ENCODE measurements around the gene DPY19L3.

DPY19L3 gene

DNA sequence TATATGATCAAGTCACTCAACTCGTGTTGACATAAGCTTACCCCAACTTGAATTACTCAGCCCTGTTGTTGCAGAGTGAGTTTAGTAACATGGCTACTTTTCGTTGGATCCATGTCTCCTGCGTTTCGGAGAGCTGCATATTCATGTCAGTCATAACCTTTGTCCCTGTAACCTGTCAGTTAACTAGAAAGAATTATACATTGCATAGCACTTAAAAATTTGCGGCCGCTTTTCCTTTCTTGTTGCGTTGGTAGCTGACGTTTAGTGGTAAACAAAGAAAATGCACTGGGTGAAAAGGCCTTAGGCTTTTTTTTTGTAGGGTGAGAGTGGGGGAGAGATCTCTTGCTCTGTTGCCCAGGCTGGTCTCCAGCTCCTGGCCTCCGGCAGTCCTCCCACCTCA is 46.0 kb upstream of the DPY19L3 start:
- Histone ChIP-seq H3K36me3 (ENCODE audit: control insufficient read depth, low read length) (peaks cover 89% of the 10 kb centered on the region), H3K79me2 (ENCODE audit: control insufficient read depth, low read length) (peaks cover 60% of the 10 kb centered on the region), H3K4me3 (ENCODE audit: low read length) (no peak overlapping the region), H4K20me1 (ENCODE audit: control insufficient read depth, insufficient read depth, low read depth, low read length) (peaks cover 14% of the 10 kb centered on the region), H3K27me3 (ENCODE audit: control insufficient read depth, low read length) (no peaks in the 10 kb centered on the region), H3F3A (ENCODE audit: control insufficient read depth, insufficient read depth) (peaks cover 8% of the 10 kb centered on the region; the same call in 1 of the 2 replicates), H3K4me1 (ENCODE audit: control insufficient read depth, low read length) (no peaks in the 10 kb centered on the region), H3K4me2 (ENCODE audit: low read length) (no peak overlapping the region), H3K27ac (ENCODE audit: low read depth, low read length) (no peak overlapping the region), H3K9me2 (replicated peaks; ENCODE audit: control insufficient read depth, low read length) (no peaks in the 10 kb centered on the region), H3K9me3 (ENCODE audit: control insufficient read depth, insufficient read depth, low read length) (no peaks in the 10 kb centered on the region)
- TF ChIP-seq, protein P1, sequence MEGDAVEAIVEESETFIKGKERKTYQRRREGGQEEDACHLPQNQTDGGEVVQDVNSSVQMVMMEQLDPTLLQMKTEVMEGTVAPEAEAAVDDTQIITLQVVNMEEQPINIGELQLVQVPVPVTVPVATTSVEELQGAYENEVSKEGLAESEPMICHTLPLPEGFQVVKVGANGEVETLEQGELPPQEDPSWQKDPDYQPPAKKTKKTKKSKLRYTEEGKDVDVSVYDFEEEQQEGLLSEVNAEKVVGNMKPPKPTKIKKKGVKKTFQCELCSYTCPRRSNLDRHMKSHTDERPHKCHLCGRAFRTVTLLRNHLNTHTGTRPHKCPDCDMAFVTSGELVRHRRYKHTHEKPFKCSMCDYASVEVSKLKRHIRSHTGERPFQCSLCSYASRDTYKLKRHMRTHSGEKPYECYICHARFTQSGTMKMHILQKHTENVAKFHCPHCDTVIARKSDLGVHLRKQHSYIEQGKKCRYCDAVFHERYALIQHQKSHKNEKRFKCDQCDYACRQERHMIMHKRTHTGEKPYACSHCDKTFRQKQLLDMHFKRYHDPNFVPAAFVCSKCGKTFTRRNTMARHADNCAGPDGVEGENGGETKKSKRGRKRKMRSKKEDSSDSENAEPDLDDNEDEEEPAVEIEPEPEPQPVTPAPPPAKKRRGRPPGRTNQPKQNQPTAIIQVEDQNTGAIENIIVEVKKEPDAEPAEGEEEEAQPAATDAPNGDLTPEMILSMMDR (IDR thresholded peaks at IDR 0.05; ENCODE audit: low read depth, low read length, poor library complexity, severe bottlenecking) = no peak
- no peak for TF ChIP-seq EZH2phosphoT487 (IDR thresholded peaks at IDR 0.05; ENCODE audit: borderline replicate concordance, low read length)

DNA sequence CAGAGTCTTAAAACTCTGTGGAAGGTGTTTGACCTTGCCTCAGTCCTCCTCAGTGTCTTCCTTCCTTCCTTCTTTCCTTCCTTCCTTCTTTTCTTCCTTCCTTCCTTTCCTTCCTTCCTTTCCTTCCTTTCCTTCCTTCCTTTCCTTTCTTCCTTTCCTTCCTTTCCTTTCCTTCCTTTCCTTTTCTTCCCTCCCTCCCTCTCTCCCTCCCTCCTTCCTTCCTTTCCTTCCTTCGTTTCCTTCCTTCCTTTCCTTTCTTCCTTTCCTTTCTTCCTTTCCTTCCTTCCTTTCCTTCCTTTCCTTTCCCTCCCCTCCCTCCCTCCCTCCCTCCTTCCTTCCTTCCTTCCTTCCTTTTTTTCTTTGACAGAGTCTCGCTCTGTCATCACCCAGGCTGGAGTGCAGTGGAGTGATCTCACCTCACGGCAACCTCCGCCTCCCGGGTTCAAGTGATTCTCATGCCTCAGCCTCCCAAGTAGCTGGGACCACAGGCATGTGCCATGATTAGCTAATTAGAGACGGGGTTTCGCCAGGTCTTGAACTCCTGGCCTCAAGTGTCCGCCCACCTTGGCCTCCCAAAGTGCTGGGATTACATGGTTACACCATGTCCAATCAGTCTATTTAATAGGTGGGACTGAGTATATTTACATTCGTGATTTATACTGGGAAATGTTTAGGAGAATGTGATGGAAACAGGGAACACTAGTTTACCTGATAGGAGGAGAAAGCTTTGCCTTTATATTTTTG is 43.8 kb upstream of the DPY19L3 start:
- H3K9me2 ChIP-seq (replicated peaks; ENCODE audit: control insufficient read depth, low read length) = no peaks in the 10 kb centered on the region
- no peaks in the 10 kb centered on the region for H3K27me3 ChIP-seq (ENCODE audit: control insufficient read depth, low read length)
- peaks cover 14% of the 10 kb centered on the region; the same call in 1 of the 2 replicates for H4K20me1 ChIP-seq (ENCODE audit: control insufficient read depth, insufficient read depth, low read depth, low read length)
- peaks cover 2% of the 10 kb centered on the region; the same call in 1 of the 2 replicates for H3F3A ChIP-seq (ENCODE audit: control insufficient read depth, insufficient read depth)
- peaks cover 87% of the 10 kb centered on the region for H3K36me3 ChIP-seq (ENCODE audit: control insufficient read depth, low read length)
- TF ChIP-seq, protein P1 (IDR thresholded peaks at IDR 0.05; ENCODE audit: low read depth, low read length, poor library complexity, severe bottlenecking) = no peak
- TF ChIP-seq EZH2phosphoT487 (IDR thresholded peaks at IDR 0.05; ENCODE audit: borderline replicate concordance, low read length) = no peak
- no peaks in the 10 kb centered on the region for H3K4me1 ChIP-seq (ENCODE audit: control insufficient read depth, low read length)
- peaks cover 66% of the 10 kb centered on the region for H3K79me2 ChIP-seq (ENCODE audit: control insufficient read depth, low read length)
- H3K9me3 ChIP-seq (ENCODE audit: control insufficient read depth, insufficient read depth, low read length) = no peaks in the 10 kb centered on the region
- no peak overlapping the region for H3K27ac ChIP-seq (ENCODE audit: low read depth, low read length)
- no peak overlapping the region for H3K4me3 ChIP-seq (ENCODE audit: low read length)
- H3K4me2 ChIP-seq (ENCODE audit: low read length) = no peak overlapping the region

DNA sequence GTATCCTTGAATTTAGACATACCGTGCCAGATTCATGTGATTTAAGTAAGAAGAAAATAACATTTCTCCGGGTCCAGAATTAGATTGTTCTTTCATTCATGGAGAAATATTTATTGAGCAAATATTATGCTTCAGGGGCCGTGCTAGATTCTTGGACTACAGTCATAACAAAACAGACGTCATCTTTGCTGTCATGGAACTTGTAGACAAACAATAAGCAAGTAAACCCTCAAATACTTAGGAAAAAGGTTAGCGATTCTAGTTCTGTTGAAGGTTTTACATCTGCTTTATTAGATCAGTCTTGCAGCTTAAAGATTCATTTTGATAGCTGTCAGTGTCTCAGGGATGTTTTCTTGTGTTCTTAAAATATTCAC is 43.3 kb upstream of the DPY19L3 start:
- Histone ChIP-seq H3K4me2 (ENCODE audit: low read length) (no peak overlapping the region), H3K27me3 (ENCODE audit: control insufficient read depth, low read length) (no peaks in the 10 kb centered on the region), H3K79me2 (ENCODE audit: control insufficient read depth, low read length) (peaks cover 71% of the 10 kb centered on the region), H3K4me3 (ENCODE audit: low read length) (no peak overlapping the region), H3F3A (ENCODE audit: control insufficient read depth, insufficient read depth) (peaks cover 2% of the 10 kb centered on the region; the same call in 1 of the 2 replicates), H3K9me2 (replicated peaks; ENCODE audit: control insufficient read depth, low read length) (no peaks in the 10 kb centered on the region), H4K20me1 (ENCODE audit: control insufficient read depth, insufficient read depth, low read depth, low read length) (peaks cover 14% of the 10 kb centered on the region; the same call in 1 of the 2 replicates), H3K27ac (ENCODE audit: low read depth, low read length) (no peak overlapping the region), H3K9me3 (ENCODE audit: control insufficient read depth, insufficient read depth, low read length) (no peaks in the 10 kb centered on the region), H3K36me3 (ENCODE audit: control insufficient read depth, low read length) (peaks cover 86% of the 10 kb centered on the region), H3K4me1 (ENCODE audit: control insufficient read depth, low read length) (no peaks in the 10 kb centered on the region)
- TF ChIP-seq EZH2phosphoT487 (IDR thresholded peaks at IDR 0.05; ENCODE audit: borderline replicate concordance, low read length) = no peak
- TF ChIP-seq, protein P1 (IDR thresholded peaks at IDR 0.05; ENCODE audit: low read depth, low read length, poor library complexity, severe bottlenecking) = no peak

Measured in DOHH2 (cell line).